Measurements from ENCODE around the gene SLC24A3.
A peak's percentile ranks its signal among the peaks of the same experiment; 100 is the strongest.
"Not testable (repeated sequence)": the region's sequence is repeated elsewhere in the genome, so short reads cannot be mapped to it uniquely, and the experiment has no call there.

The SLC24A3 gene

DNA sequence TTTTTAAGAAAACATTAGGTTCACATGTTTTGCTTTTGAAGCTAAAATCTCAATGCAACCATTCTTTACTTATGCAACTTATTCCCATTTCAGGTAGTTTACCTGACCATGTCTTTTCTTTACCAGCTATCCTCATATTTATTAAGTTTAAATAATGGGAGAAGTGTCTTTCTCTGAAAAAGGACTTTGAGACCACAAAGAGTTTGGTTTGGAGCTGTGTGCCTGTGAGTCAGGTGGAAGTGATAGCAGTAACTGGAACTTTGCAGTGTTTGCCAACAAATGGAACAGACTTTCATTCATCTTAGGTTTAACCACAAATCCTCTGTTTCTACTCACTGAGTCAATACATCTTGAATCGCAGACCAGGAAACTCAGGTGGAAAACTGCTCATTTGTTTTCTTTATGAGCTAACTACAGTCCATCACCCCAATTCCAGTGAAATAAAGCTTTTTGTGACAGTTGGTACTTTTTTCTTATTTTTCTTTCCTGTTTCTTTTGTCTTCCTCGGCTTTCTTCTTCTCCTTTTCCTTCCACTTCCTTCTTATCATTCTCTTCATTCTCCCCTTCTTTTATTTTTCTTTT, 397.3 kb downstream of the SLC24A3 start:
- DNase-seq, result no peak

DNA sequence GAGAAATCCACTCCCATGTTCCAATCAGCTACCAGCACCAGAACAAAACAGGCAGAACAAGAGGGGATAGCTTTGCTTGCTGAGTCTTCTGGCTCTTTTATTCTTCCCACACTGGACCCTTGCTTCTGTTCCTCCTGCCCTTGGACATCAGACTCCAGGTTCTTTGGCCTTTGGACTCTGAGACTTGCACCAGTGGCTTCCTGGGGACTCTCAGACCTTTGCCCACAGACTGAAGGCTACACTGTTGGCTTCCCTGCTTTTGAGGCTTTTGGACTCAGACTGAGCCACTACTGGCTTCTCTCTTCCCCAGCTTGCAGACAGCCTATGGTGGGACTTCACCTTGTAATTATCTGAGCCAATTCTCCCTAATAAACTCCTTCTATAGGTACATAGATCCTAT, 403.2 kb downstream of the SLC24A3 start:
- no peak for DNase-seq

DNA sequence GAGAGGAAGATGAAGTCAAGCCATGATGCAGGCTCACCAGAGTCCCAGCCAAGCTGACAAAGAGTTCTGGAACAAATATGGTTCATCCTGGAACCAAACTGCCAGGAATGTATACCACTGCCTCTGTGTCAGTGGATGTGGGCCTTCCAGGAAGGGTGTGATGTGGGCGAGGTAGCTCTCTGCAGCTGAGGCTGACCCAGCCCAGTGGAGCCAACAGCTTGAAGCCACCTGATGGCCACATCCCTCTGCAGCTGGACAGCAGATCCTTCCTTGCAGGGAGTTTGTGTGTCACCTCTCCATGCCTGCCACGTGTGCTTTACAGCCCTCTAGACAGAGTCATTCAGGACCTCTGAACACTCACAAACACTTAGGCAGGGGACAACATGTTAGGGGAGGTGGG, 403.6 kb downstream of the SLC24A3 start:
- DNase-seq, result no peak

DNA sequence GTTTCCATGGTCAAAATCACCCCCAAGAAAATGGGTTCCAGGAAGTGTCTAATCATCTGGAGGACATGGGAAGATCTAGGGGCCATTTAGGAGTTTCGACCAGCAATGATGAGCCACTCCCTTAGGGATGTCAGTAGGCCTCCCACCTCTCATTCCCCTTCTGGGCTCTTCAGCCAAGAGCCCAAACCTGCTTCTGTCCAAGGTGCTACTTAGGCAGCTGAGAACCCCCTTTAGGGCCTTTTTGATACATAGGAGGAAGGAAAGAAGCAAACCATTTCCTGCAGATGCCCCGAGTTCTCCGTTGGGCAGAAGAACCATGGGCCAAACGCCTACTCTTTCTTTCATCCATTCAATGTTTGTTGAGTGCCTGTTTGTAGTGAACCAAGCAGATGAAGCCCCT, 404.2 kb downstream of the SLC24A3 start:
- no peak for DNase-seq

DNA sequence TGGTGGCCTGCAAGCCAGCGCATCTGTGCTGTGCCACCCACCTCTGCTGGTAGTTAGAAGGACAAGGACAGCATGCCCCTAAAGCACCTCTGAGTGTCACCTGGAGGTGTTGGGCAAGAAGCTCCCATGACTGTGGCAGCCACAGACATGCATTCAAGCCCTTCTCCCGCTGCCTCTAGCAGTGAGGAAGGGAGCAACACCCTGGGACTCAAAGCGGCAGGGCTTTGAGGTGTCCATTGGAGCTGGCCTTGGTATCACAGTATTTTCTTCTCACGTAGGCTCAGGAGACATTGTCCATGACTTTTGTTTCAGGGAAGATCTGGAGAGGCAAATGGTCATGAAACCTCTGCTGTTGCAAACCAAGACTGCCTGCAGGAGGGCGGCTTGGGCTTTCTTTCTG, 404.8 kb downstream of the SLC24A3 start:
- DNase-seq, result no peak

DNA sequence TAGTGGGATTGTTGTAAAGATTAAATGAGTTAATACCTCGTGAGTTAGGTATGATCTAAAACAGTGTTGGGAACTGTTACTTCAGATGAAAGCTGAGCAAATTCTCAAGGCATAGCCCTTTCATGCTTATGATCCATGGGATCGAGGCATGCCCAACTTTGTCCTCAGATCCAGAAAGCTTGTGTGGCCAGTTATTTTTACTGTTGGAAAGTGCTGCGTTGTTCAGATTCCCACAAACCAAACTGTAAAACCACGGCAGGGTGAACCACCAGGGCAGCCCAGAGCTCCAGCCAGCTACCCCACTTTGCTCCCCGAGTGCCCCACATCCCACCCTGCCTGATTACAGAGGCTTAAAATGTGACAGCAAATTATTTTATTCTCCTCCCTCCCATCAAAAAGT, 406.3 kb downstream of the SLC24A3 start:
- no peak for DNase-seq

DNA sequence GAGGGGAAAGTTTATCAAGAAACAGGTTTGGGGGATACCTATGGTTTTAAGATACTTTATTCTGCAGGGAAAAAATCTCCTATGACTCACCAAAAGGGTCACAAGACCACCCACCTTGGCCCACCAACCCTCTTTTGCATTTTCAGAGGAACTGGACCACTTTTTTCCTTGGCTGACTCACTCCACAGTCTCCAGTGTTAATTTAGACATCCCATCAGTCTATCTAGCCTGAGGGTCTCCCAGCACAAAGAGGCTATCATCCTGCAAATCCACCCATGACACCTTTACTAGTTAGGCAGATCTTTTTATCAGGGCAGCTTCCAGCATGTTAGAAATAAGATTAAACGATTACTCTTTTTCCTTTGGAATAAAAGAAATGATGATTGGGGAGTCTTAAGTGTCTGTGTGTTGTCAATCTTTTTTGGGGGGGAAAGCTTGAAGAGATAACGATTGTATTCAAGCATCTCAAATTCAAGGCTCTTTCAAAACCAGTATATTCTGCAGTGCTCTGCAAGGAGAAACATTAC, 407.5 kb downstream of the SLC24A3 start:
- DNase-seq, result no peak

GRCh38 chr20:19620446-19620845, 408.0 kb downstream of the SLC24A3 start:
- no peak for DNase-seq

- DNase-seq, result no peak
These were observed 408.6 kb downstream of the SLC24A3 start for GRCh38 chr20:19621072-19621471.

DNA sequence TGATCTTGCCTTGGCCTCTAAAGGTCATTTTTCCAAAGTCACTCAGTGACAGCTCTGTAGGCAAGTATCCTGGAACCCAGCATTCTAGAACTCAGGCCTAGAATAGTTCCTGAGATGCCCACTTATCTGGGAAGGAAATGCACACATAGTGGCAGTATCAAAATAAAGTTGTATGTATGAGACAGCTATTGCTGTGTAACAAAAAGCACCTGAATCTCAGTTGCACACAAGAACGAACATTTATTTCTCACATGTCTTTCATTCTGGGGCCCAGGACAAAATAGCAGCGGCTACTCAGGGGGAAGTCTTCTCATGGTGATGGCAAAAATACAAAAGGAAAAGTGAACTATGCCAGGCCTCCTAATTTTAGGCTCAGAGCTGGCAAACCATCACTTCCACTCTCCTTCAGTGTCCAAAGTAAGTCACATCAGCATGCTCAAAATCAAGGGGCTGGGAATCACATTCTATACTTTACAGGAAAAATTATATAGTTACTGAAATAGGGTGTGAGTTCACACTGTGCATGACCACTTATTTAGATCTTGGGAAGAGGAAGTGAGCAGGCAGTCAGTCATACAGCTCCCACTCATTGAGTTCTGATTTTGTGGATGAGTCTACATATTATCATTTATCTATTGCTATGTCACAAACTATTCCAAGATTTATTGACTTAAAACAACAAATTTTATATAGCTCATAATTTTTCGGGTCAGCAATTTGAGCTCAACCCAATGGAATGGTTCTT, 412.0 kb downstream of the SLC24A3 start:
- DNase-seq, result no peak

GRCh38 chr20:19625426-19625825, 413.0 kb downstream of the SLC24A3 start:
- no peak for DNase-seq

GRCh38 chr20:19626896-19627295, 414.5 kb downstream of the SLC24A3 start:
- no peak for DNase-seq

DNA sequence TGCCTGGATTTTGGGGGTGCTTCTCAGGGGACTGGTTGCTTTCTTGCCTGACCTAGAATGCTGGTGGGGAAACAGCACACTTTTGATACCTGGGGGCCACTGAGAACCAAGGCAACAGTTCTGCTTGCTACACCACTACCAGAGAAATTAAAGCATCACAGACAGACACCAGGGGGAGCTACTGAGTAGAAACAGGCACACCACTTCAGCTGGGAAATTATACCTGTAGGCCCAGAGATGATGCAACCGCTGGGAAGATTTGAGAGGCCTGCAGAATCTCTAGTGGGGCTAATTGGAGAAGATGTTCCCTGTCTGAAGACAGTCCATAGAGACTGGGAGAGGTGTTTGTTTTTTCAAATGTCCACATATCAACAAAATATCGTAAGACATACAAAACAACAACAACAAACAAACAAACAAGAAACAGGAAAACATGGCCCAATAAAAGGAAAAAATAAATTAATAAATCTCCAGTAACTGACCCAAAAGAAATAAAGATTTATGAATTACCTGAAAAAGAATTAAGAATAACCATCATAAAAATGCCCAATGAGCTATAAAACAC, 416.2 kb downstream of the SLC24A3 start:
- DNase-seq, result peak; percentile 16

- no peak for DNase-seq
These were observed 419.0 kb downstream of the SLC24A3 start for GRCh38 chr20:19631410-19631809.

DNA sequence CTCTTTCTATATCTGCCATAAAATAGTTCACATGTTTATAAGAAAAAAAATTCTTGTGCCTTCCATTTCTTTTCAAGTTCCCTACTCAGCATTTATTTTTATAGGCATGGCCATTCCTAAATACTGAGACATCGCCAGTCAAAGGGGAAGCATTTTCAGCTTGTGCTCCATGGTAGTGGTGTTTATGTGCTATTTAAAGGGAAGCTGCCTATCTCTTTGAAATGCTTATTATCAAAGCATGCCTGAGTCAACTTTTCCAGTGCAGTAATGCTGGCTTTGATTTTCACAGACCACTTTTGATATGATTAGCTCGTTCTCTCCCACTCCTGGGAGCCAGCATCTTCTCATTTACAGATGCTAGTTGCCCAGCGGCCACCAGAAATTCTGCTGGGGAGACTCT, 421.5 kb downstream of the SLC24A3 start:
- DNase-seq, result no peak

GRCh38 chr20:19639471-19640045, 427.1 kb downstream of the SLC24A3 start:
- DNase-seq, result not testable (repeated sequence)

DNA sequence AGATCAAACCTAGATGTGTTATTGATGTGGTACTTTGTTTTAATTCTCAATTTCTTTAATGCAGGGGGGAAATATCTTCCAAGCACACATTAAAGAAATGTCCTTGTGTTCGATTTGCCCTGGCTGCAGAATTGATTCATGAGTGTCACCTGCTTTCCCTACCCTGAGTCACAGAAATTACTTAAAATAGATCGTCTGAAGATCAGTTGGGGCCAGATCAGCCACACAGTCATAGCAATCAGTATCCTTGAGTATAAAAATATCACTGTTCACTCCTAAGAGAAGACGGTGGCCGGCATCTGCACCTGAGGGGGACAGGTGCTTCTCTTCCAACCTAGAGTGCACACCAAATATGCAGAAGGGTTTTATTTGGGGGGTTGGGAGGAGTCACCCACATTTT, 430.4 kb downstream of the SLC24A3 start:
- no peak for DNase-seq

DNA sequence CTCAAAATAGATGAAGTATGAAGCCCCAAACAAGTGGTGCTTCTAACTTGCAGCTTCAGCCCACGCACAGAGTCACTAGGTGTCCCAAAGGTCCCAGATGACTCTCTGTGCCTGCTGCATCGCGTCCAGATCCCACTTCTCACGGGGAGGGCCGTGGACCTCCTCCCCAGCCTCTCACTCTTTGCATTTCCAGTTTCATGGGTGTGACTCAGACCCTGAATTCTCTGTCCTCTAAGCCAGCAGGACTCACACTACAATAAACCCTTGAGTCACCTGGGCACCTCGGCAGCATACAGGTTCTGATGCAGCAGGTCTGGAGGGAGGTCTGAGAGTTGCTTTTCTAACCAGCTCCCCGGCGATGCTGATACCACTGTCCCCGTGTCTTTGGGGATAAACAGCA, 431.6 kb downstream of the SLC24A3 start:
- no peak for DNase-seq

GRCh38 chr20:19646963-19647362, 434.5 kb downstream of the SLC24A3 start:
- no peak for DNase-seq

- no peak for DNase-seq
These were observed 435.6 kb downstream of the SLC24A3 start for GRCh38 chr20:19648024-19648423.

DNA sequence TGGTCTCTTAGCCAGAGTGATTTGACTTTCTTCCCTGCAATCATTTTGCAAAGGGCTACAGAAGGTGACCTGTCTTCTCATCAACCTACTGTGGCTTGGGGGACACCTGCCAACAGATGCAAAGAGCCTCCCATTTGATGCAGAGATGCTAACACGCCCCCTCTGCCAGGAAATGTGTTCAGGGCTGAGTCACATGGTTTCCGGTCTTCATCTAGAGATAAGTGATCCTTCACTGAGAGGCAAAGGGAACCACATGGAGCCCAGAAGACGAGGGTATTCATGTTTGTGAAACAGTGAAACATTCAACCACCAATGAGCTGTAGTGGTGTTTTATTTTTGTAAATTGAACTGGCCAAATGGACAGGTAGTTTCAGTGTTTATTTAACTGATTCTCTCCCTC, 436.6 kb downstream of the SLC24A3 start:
- no peak for DNase-seq

GRCh38 chr20:19652591-19653026, 440.2 kb downstream of the SLC24A3 start:
- DNase-seq, result no peak

DNA sequence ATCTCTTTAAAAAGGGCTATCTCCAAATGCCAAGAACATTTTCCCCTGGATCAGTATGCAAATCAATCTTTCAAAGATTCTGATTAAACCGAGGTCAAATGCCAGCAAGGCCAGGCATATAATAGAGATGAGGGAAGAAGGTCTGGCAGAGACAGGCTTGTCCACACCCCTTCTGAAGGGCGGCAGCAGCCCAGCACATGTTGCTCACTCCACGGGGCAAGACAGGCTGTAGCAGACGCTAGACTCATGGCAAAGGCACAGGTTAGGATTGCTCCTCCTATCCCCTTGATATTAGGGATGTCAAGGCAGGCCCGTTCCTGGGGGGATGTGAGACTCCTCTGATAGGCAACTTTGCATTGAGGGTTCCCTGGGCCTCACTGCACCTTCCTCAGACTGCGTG, 440.9 kb downstream of the SLC24A3 start:
- DNase-seq, result no peak

DNA sequence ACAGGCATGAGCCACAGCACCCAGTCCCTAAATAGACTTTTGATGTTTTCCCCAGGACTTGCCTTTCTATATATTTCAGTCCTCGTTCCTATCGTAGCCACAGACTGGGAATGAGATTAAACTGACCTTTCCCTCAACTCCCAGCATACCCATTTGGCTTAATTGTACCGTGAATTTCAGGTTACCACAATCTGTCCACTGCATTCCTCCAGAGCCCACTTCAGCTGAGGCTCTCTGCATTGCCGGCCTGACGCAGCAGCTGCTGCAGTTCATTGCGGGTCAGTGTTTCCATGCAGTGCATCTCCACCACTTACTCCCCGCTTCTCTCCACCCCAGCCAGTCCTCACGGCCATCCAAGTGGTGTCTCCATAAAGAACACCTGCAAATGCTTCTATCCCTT, 442.5 kb downstream of the SLC24A3 start:
- DNase-seq, result peak; percentile 14
